GM23338 (cell line): ENCODE data around the gene MAPK8. TPM values are rescaled to one million over a fixed set of nuclear protein-coding genes. Genes with fewer than 3 reads are reported as not detected.

Experiments
- ATAC-seq: fragments of 200-7000 bp; cut with Tn5 transposase; 3 replicates; pipeline ENCODE4 v1.9.1; 2020
- DNase-seq: peaks from one replicate; pipeline ENCODE4 v3.0.0-alpha.2; 2015; ENCODE audit warnings: low spot score
- H2AFZ ChIP-seq: fragments of 200-600 bp; sonication (generic); 2 replicates; pipeline ENCODE4 v1.8.0; 2016; ENCODE audit warnings: antibody characterized with exemption, mild to moderate bottlenecking, moderate library complexity
- H3F3A ChIP-seq: fragments of 200-600 bp; sonication (generic); replicated peaks from 2 replicates; pipeline ENCODE4 v1.8.0; 2017; ENCODE audit warnings: antibody characterized with exemption, mixed run types, low read depth
- H3K27ac ChIP-seq: fragments of 200-600 bp; sonication (generic); 2 replicates; pipeline ENCODE4 v1.6.1; 2016; ENCODE audit warnings: low read depth
- H3K27me3 ChIP-seq: fragments of 200-600 bp; sonication (generic); 2 replicates; pipeline ENCODE4 v1.8.0; 2016; ENCODE audit warnings: mild to moderate bottlenecking, mixed run types, moderate library complexity; ENCODE audit not compliant: insufficient read depth
- H3K36me3 ChIP-seq: fragments of 200-600 bp; sonication (generic); 2 replicates; pipeline ENCODE4 v1.8.0; 2016; ENCODE audit warnings: mild to moderate bottlenecking; ENCODE audit not compliant: insufficient read depth
- H3K4me1 ChIP-seq: fragments of 200-600 bp; sonication (generic); 2 replicates; pipeline ENCODE4 v1.8.0; 2016; ENCODE audit warnings: mild to moderate bottlenecking, moderate library complexity; ENCODE audit not compliant: insufficient read depth
- H3K4me2 ChIP-seq: fragments of 200-600 bp; sonication (generic); 2 replicates; pipeline ENCODE4 v1.7.1; 2017; ENCODE audit warnings: mixed run types
- H3K4me3 ChIP-seq: fragments of 200-600 bp; sonication (generic); 2 replicates; pipeline ENCODE4 v1.6.1; 2016; ENCODE audit warnings: mixed run types
- H3K79me2 ChIP-seq: fragments of 200-600 bp; sonication (generic); replicated peaks from 2 replicates; pipeline ENCODE4 v1.8.0; 2017; ENCODE audit warnings: mild to moderate bottlenecking; ENCODE audit not compliant: insufficient read depth
- H3K9me2 ChIP-seq: fragments of 200-600 bp; sonication (generic); 2 replicates; pipeline ENCODE4 v1.8.0; 2017; ENCODE audit not compliant: insufficient read depth
- H4K20me1 ChIP-seq: fragments of 200-600 bp; sonication (generic); replicated peaks from 2 replicates; pipeline ENCODE4 v1.8.0; 2017; ENCODE audit warnings: mild to moderate bottlenecking; ENCODE audit not compliant: insufficient read depth
- H3K27ac Mint-ChIP-seq: 2 replicates; pipeline ENCODE4 v1.8.0; 2020; ENCODE audit warnings: inconsistent platforms, mild to moderate bottlenecking, moderate library complexity, mixed read lengths
- H3K27me3 Mint-ChIP-seq: 3 replicates; pipeline ENCODE4 v1.8.0; 2022; ENCODE audit warnings: low read depth, mild to moderate bottlenecking, moderate library complexity, mixed read lengths, inconsistent platforms; ENCODE audit not compliant: insufficient read depth, poor library complexity
- H3K36me3 Mint-ChIP-seq: 3 replicates; pipeline ENCODE4 v1.8.0; 2021; ENCODE audit warnings: low read depth, mild to moderate bottlenecking, inconsistent platforms, moderate library complexity, mixed read lengths
- H3K4me1 Mint-ChIP-seq: 3 replicates; pipeline ENCODE4 v1.8.0; 2020; ENCODE audit warnings: mild to moderate bottlenecking, inconsistent platforms, mixed read lengths
- H3K4me3 Mint-ChIP-seq: 3 replicates; pipeline ENCODE4 v1.8.0; 2021; ENCODE audit warnings: moderate library complexity, mild to moderate bottlenecking, inconsistent platforms, mixed read lengths
- H3K9me3 Mint-ChIP-seq: 3 replicates; pipeline ENCODE4 v1.8.0; 2020; ENCODE audit warnings: moderate library complexity, mild to moderate bottlenecking, inconsistent platforms, mixed read lengths
- CREB1 ChIP-seq: fragments of 250-450 bp; sonication (Bioruptor Pico); IDR thresholded peaks from 2 replicates; pipeline ENCODE4 v1.5.0; 2020; ENCODE audit warnings: low read depth, mild to moderate bottlenecking, moderate library complexity
- CTCF ChIP-seq, 2 experiments: fragments of 200-600 bp in 1 of 2; sonication (generic) in 1 of 2; conservative IDR thresholded peaks; 2 replicates each; pipeline versions ENCODE4 v1.5.1 to v1.6.1; 2016 to 2017; ENCODE audit warnings: antibody characterized with exemption in 2 of 2, low read depth in 2 of 2, mild to moderate bottlenecking in 2 of 2, moderate library complexity in 1 of 2
- ETS1 ChIP-seq: IDR thresholded peaks from 2 replicates; pipeline ENCODE4 v1.6.1; 2016; ENCODE audit warnings: antibody characterized with exemption
- EZH2 ChIP-seq: fragments of 200-600 bp; sonication (generic); IDR thresholded peaks from one replicate; pipeline ENCODE4 v1.8.0; 2017; ENCODE audit warnings: antibody characterized with exemption, mild to moderate bottlenecking, low read depth; ENCODE audit not compliant: unreplicated experiment
- EZH2phosphoT487 ChIP-seq: fragments of 200-600 bp; sonication (generic); IDR thresholded peaks from one replicate; pipeline ENCODE4 v1.8.1; 2018; ENCODE audit warnings: antibody characterized with exemption; ENCODE audit not compliant: unreplicated experiment
- JUNB ChIP-seq: IDR thresholded peaks from one replicate; pipeline ENCODE4 v1.6.1; 2016; ENCODE audit warnings: antibody characterized with exemption; ENCODE audit not compliant: unreplicated experiment
- NANOG ChIP-seq: IDR thresholded peaks from 2 replicates; pipeline ENCODE4 v1.6.1; 2016; ENCODE audit warnings: antibody characterized with exemption, borderline replicate concordance
- POLR2AphosphoS5 ChIP-seq: IDR thresholded peaks from 2 replicates; pipeline ENCODE4 v1.6.1; 2016; ENCODE audit warnings: antibody characterized with exemption, low read depth
- ZNF114 ChIP-seq: fragments of 250-450 bp; sonication (Bioruptor Pico); IDR thresholded peaks from 2 replicates; pipeline ENCODE4 v1.5.0; 2020; ENCODE audit warnings: mild to moderate bottlenecking, moderate library complexity
- ZNF331 ChIP-seq: fragments of 250-450 bp; sonication (Bioruptor Pico); IDR thresholded peaks from 2 replicates; pipeline ENCODE4 v1.5.0; 2020; ENCODE audit warnings: low read depth, mild to moderate bottlenecking, moderate library complexity
- ZNF462 ChIP-seq: fragments of 250-450 bp; sonication (Bioruptor Pico); IDR thresholded peaks from 2 replicates; pipeline ENCODE4 v1.5.0; 2020; ENCODE audit warnings: mild to moderate bottlenecking, moderate library complexity
- polyA plus RNA-seq: library from polyadenylated mRNA; unstranded; fragments of >200 nt; fragmentation: Nextera tagmentation; extraction: Ambion mirVana; gene quantifications from 2 replicates; pipeline ENCODE4 v1.2.1, GENCODE V29; 2016
- total RNA-seq: library from RNA; depleted of rRNA; stranded (reverse); fragments of >200 nt; shearing (Covaris generic); gene quantifications from 2 replicates; pipeline ENCODE4 v1.2.3, GENCODE V29; 2014

Gene MAPK8
- total and polyA plus RNA-seq, 2 experiments from 2014 or later, result 52.4 to 73.6 TPM

DNA sequence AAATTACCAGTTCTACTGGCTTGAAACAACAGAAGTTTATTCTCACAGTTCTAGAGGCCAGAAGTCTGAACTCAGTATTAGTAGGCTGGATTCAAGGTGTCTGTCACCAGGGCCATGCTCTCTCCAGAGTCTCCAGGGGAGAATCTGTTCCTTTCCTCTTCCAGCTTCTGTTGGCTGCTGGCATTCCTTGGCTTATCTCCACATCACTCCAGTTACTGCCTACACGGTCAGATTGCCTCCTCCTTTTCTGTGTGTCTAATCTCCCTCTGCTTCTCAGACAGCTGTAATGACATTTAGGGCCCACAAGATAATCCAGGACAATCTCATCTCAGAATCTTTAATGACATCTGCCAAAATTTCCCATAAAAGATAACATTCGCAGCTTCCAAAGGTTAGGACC lies 36.6 kb downstream of the MAPK8 start:
- Histone ChIP-seq H3K4me3 (no peak overlapping the region), H3K36me3 (no peaks in the 10 kb centered on the region), H3K4me2 (no peak overlapping the region), H3K4me1 (peaks cover 23% of the 10 kb centered on the region), H3K27me3 (no peaks in the 10 kb centered on the region), H2AFZ (no peak overlapping the region), H3K27ac (no peak overlapping the region), H4K20me1 (peaks cover 18% of the 10 kb centered on the region), H3K9me2 (no peaks in the 10 kb centered on the region), H3K79me2 (peaks cover 48% of the 10 kb centered on the region), H3F3A (no peaks in the 10 kb centered on the region)
- Mint-ChIP-seq H3K9me3 (peaks cover 17% of the 10 kb centered on the region), H3K4me3 (no peak overlapping the region), H3K27me3 (no peaks in the 10 kb centered on the region), H3K36me3 (peaks cover 18% of the 10 kb centered on the region), H3K27ac (no peak overlapping the region), H3K4me1 (peaks cover 22% of the 10 kb centered on the region)
- no peak for TF ChIP-seq JUNB
- no peak for TF ChIP-seq CREB1
- TF ChIP-seq ZNF114, result no peak
- TF ChIP-seq ETS1, result no peak
- TF ChIP-seq CTCF (conservative IDR thresholded peaks at IDR 0.05; ENCODE audit: low read depth in 2 of 2), result no peak
- no peak for TF ChIP-seq NANOG
- TF ChIP-seq ZNF331 (CRISPR knock-in tag), result no peak
- no peak for TF ChIP-seq ZNF462 (CRISPR knock-in tag)
- TF ChIP-seq EZH2phosphoT487, result no peak
- no peak for TF ChIP-seq POLR2AphosphoS5
- TF ChIP-seq EZH2, result no peak
- ATAC-seq, result no peak
- no peak for DNase-seq
